Purkinje cell (primary cell): ENCODE results near the gene HAP1. TPM values are rescaled to one million over a fixed set of nuclear protein-coding genes. Genes with fewer than 3 reads are reported as not detected.

Experiments
- polyA plus RNA-seq: library from polyadenylated mRNA; unstranded; fragments of >200 nt; fragmentation: Nextera tagmentation; gene quantifications from 2 replicates; pipeline ENCODE4 v1.2.1, GENCODE V29; 2014

HAP1 gene
- 0.27 and 1.7 TPM in 2 replicates for polyA plus RNA-seq

GRCh38 chr17:41734139-41734948, at the start of gene HAP1:
TSS of gene HAP1 (minus strand) at chr17:41734643. CDS start at chr17:41734634, 9 bp downstream.

GRCh38 chr17:41711669-41712400, 22.6 kb downstream of the HAP1 start, which contains the start of gene GAST:
TSS of gene GAST (plus strand) at chr17:41712331. CDS start at chr17:41715437, 3,106 bp downstream.

GRCh38 chr17:41688641-41689496, 45.6 kb downstream of the HAP1 start, which contains the start of gene EIF1:
TSS of gene EIF1 (plus strand) at chr17:41688885. CDS start at chr17:41689039, 154 bp downstream.

Other genes with a start within 250 kb of the HAP1 start
- not detected in 2 replicates for gene KRT36, start 244.7 kb downstream of the HAP1 start, polyA plus RNA-seq
- not detected in 2 replicates for gene KRT13, start 229.0 kb downstream of the HAP1 start, polyA plus RNA-seq
- gene KRT15, start 215.8 kb downstream of the HAP1 start, polyA plus RNA-seq: not detected in 2 replicates
- gene KRT19, start 206.3 kb downstream of the HAP1 start, polyA plus RNA-seq: not detected in 2 replicates
- not detected in 2 replicates for gene KRT9, start 162.6 kb downstream of the HAP1 start, polyA plus RNA-seq
- not detected in 2 replicates for gene KRT14, start 147.7 kb downstream of the HAP1 start, polyA plus RNA-seq
- gene KRT16, start 121.9 kb downstream of the HAP1 start, polyA plus RNA-seq: 0.52 and 0.63 TPM in 2 replicates
- gene KRT17, start 110.1 kb downstream of the HAP1 start, polyA plus RNA-seq: 10.7 and 38.0 TPM in 2 replicates
- 1,476 and 1,572 TPM in 2 replicates for gene EIF1, start 45.8 kb downstream of the HAP1 start, polyA plus RNA-seq
- not detected in 2 replicates for gene GAST, start 22.3 kb downstream of the HAP1 start, polyA plus RNA-seq
- 0.70 and 1.6 TPM in 2 replicates for gene JUP, start 52.1 kb upstream of the HAP1 start, polyA plus RNA-seq
- gene P3H4, start 77.3 kb upstream of the HAP1 start, polyA plus RNA-seq: 0.55 and 0.83 TPM in 2 replicates
- 0.62 and 0.63 TPM in 2 replicates for gene FKBP10, start 78.4 kb upstream of the HAP1 start, polyA plus RNA-seq
- 20.8 and 22.5 TPM in 2 replicates for gene NT5C3B, start 101.6 kb upstream of the HAP1 start, polyA plus RNA-seq
- gene KLHL10, start 103.2 kb upstream of the HAP1 start, polyA plus RNA-seq: not detected in 2 replicates
- gene KLHL11, start 130.8 kb upstream of the HAP1 start, polyA plus RNA-seq: 3.2 and 5.1 TPM in 2 replicates
- 40.6 and 43.7 TPM in 2 replicates for gene ACLY, start 184.3 kb upstream of the HAP1 start, polyA plus RNA-seq
- 6.8 TPM in 1 of 2 replicates, not detected in the other for gene ODAD4, start 196.0 kb upstream of the HAP1 start, polyA plus RNA-seq
- gene CNP, start 232.2 kb upstream of the HAP1 start, polyA plus RNA-seq: 5.6 and 7.3 TPM in 2 replicates